ENCODE measurements around the gene ANGPTL8.

- TF ChIP-seq ZNF565 (CRISPR knock-in tag; conservative IDR thresholded peaks at IDR 0.05; ENCODE audit: low read depth), result no peak
- TF ChIP-seq OSR1 (CRISPR knock-in tag; IDR thresholded peaks at IDR 0.05), result no peak
- TF ChIP-seq ZFP30 (CRISPR knock-in tag; IDR thresholded peaks at IDR 0.05), result no peak
- TF ChIP-seq CREB5 (CRISPR knock-in tag; IDR thresholded peaks at IDR 0.05; ENCODE audit: low read depth), result no peak
- TF ChIP-seq ISL1 (CRISPR knock-in tag; IDR thresholded peaks at IDR 0.05), result no peak
- TF ChIP-seq ZC3H10 (CRISPR knock-in tag; IDR thresholded peaks at IDR 0.05), result no peak
- TF ChIP-seq, protein P1, sequence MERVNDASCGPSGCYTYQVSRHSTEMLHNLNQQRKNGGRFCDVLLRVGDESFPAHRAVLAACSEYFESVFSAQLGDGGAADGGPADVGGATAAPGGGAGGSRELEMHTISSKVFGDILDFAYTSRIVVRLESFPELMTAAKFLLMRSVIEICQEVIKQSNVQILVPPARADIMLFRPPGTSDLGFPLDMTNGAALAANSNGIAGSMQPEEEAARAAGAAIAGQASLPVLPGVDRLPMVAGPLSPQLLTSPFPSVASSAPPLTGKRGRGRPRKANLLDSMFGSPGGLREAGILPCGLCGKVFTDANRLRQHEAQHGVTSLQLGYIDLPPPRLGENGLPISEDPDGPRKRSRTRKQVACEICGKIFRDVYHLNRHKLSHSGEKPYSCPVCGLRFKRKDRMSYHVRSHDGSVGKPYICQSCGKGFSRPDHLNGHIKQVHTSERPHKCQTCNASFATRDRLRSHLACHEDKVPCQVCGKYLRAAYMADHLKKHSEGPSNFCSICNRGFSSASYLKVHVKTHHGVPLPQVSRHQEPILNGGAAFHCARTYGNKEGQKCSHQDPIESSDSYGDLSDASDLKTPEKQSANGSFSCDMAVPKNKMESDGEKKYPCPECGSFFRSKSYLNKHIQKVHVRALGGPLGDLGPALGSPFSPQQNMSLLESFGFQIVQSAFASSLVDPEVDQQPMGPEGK (CRISPR knock-in tag; IDR thresholded peaks at IDR 0.05; ENCODE audit: borderline replicate concordance), result no peak
- TF ChIP-seq ZNF70 (CRISPR knock-in tag; IDR thresholded peaks at IDR 0.05), result no peak
- no peak for TF ChIP-seq ESRRG (CRISPR knock-in tag; IDR thresholded peaks at IDR 0.05)
- TF ChIP-seq SNAI2 (CRISPR knock-in tag; IDR thresholded peaks at IDR 0.05), result no peak
- TF ChIP-seq RARB (CRISPR knock-in tag; IDR thresholded peaks at IDR 0.05), result no peak
Observed at GRCh38 chr19:11265177-11265784, 25.9 kb downstream of the ANGPTL8 start.

Measured in SK-N-SH treated with all-trans-retinoic acid at 6 μM for 48 hours (cell line).